Fibroblast of skin of right quadriceps (primary cell): ENCODE measurements around the gene CLEC16A.

ENCODE experiments used
- DNase-seq: peaks from one replicate; pipeline ENCODE4 v3.0.0-alpha.2; 2013

The CLEC16A gene

GRCh38 chr16:11165349-11165748 is 221.0 kb downstream of the CLEC16A start:
- no peak for DNase-seq

DNA sequence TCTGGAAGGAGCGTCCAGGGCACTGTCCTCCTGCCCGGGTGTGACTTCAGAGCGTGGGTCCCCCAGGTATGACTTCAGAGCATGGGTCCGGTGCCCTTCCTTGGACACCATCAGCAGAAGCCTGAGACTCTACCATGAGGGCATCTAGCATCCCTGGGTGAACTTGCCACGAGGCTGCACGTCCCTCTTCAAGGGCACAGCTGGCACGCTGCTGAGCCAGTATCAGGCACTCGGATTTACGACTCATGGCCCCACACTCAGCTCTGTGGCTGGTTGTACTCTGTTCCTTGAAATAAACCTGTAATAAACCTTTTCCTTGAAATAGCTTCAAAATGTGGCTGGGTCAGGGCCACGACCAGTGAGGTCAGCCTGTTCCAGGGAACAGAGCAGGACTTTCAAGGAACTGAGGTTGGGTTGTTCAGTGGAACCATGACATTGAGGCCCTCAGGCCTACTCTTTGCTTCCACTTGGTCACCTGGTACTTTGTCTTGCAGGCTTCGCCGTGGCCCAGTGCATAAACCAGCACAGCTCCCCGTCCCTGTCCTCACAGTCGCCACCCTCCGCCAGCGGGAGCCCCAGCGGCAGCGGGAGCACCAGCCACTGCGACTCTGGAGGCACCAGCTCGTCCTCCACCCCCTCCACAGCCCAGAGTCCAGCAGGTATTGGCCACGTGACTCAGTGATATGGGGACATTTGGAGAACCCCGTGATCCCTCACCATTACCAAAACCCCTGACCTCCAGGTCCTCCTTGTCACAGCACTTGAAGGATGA is 221.7 kb downstream of the CLEC16A start:
- DNase-seq = no peak

- no peak for DNase-seq
These were observed 223.2 kb downstream of the CLEC16A start for GRCh38 chr16:11167581-11167980.

DNA sequence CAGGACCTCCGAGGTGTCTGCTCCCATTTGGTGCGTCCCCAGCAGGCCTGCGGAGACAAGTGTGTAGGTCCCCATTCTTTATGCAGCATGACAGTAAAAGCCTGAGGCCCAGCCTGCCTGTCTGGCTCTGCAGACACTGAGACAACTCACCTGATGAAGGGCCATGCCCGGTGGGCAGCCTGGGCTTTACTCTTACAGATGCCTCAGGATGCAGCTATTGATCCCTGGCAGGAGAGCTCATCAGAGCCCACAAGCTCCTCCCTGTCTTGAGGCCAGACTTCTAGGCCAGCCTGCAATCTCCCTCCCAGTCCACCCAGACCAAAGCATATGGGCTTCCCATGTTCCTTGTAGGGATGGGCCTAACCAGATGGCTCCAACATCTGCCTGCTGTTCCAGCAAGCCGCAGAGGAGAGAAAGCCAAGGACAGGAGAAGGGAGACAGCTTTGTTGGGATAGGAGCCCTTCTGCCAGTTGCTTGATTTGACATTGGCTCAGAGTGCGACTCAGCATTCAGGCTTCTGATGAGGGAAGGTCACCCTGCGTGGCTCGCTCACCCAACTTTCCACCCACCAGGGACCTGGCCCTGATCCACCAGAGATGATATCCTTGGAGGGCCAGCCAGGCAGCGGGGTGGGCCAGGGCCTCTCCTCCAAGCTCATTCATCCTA is 224.2 kb downstream of the CLEC16A start:
- no peak for DNase-seq

DNA sequence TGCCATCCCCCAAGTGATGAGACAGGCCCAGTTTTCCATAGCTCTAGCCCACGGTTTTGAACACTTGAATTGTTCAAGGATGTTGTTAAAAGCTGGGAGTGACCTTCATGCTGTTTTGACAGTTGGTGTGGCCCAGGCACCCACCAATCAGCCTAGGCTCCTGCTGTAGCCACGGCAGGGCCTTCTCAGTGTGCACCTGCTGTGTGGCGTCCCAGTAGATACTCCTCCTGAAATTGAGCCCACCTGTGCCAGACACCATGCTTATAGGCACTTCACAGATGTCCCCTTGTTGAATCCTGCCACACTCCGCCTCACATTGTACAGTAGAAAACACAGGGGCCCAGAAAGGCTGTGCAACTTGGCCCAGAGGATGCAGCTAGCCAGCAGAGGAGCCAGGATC is 225.3 kb downstream of the CLEC16A start:
- DNase-seq = no peak

DNA sequence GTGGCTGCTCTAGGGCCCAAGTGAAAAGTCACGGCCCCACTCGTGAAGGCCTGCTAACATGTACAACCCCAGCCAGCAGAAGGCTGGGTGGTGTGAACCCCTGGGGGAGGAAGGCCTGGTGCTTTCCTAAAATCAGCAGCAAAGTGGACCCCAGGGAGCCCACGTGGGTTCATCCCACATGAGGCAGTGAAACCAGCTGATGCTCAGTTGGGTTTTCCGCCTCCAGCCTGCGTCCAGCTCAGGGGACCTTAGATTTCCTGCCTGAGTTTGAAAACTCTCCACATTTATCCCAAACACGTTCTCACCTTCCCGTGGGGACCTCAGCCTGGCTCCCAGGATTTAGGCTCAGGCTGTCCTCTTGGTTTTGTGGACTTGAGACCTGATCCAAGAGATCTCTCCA is 225.8 kb downstream of the CLEC16A start:
- no peak for DNase-seq

- no peak for DNase-seq
These were observed 226.5 kb downstream of the CLEC16A start for GRCh38 chr16:11170696-11171447.

- no peak for DNase-seq
These were observed 227.0 kb downstream of the CLEC16A start for GRCh38 chr16:11171448-11171709.

DNA sequence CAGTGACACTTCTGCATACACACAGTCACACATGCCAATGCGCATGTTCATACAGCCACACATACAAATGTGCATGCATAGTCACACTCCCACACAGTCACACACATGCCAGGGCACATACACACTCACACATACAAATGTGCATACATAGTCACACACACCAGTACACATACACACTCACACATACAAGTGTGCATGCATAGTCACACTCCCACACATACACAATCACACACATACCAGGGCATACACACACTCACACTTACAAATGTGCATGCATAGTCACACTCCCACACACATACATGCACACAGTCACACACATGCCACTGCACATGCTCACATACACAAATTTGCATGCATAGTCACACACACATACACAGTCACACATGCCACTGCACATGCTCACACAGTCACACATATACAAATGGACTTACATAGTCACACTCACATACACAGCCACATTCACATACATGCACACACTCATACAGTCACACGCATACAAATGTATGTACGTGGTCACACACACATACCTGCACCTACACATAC is 227.5 kb downstream of the CLEC16A start:
- DNase-seq = no peak

GRCh38 chr16:11173426-11173825 is 229.1 kb downstream of the CLEC16A start:
- no peak for DNase-seq

- no peak for DNase-seq
These were observed 229.8 kb downstream of the CLEC16A start for GRCh38 chr16:11174141-11174540.

DNA sequence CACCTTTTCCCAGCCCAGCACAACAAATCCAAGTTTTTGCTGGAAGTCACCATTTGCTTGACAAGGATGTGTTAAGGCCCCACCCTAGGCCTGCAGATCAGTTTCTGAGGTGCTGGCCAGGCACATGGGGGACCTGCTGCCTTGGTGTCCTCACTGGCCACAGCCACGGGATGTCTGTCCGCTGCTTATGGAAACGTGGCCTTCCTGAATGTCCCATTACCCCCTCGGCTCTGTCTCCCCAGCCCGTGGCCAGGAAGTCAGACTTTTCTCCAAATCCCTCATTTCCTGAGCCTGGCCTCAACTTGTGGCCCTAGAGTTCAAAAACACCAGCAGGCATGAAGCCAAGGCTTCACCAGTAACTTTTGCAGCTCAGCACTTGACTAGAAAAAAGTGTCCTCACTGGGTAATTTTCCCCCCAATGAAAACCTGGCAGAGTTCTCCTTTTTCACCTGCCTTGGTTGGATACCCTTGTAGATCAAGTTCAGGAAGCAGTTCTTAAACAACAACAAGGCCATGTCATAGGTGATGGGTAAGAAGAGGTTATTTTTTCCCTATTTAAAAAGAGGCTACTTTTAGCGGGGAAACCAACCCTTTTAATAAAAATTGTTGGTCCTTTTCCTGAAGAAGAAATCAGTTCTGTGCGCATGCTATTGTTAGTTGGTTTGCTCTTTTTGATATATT is 230.9 kb downstream of the CLEC16A start:
- no peak for DNase-seq

DNA sequence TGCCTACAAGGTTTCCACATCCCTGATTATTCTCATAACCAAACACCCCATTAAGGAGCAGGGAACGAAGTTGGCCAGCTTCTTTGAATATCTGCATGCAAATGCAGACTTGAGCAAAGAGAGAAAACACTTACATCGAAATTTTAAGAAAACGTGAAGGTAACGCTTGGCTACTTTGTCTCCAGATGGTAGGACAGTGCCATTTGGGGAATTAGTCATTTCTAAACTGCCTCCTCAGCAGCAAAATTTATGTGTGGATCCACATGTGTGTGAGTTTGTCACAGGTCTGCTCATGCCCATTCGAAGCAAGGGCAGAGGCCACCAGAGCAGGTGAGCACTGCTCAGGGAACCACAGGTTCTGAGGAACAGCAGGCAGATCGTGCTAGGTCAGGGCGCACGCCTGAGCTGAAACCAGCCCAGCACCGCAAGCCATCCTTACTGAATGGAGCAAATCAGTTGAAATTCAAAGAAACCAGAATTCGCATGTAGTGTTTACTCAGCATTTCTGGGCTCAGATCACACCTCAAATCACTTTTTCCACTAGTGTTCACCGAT is 231.5 kb downstream of the CLEC16A start:
- DNase-seq = no peak

GRCh38 chr16:11177578-11178160 is 233.3 kb downstream of the CLEC16A start:
- no peak for DNase-seq

DNA sequence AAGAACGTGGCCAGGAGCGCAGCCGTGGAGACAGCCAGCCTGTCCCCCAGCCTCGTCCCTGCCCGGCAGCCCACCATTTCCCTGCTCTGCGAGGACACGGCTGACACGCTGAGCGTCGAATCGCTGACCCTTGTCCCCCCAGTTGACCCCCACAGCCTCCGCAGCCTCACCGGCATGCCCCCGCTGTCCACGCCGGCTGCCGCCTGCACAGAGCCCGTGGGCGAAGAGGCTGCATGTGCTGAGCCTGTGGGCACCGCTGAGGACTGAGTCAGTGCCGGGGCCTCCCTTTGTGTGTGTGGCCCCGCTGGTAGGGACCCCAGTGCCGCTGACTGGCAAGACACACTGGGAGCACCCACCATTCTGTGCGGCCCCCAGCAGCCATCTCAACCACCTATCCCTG is 234.1 kb downstream of the CLEC16A start:
- no peak for DNase-seq

DNA sequence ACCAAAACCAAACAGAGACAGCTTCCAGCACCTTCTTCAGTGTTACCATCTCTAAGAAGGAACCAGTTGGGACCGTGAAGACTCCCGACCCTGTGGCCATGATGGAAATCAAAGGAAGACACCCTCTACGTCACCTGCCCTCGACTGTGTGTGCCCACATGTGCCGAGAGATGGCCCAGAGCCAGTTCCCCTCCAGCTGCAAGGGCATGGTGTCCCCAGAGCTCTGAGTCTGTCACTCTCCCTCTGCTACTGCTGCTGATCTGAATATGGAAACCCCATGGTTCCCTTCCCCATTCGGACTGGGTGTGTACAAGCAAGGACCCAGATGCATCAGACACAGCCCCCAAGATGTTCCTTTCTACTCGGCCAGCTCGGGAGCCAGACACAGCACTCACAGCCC is 235.2 kb downstream of the CLEC16A start:
- DNase-seq = no peak

DNA sequence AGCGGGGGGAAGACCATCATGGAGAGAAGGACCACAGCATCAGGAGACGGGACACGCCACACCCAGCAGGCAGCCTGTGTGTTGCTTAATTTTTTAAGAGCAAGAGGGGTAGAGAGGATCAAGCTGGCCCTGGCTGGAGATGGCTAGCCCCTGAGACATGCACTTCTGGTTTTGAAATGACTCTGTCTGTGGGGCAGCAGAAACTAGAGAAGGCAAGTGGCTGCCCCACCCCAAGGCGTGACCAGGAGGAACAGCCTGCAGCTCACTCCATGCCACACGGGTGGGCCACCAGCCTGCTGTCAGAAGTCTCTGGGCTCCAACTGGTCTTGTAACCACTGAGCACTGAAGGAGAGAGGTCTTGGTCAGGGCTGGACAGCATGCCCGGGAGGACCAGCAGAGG is 236.1 kb downstream of the CLEC16A start:
- no peak for DNase-seq

GRCh38 chr16:11181242-11181898 is 237.0 kb downstream of the CLEC16A start:
- no peak for DNase-seq

DNA sequence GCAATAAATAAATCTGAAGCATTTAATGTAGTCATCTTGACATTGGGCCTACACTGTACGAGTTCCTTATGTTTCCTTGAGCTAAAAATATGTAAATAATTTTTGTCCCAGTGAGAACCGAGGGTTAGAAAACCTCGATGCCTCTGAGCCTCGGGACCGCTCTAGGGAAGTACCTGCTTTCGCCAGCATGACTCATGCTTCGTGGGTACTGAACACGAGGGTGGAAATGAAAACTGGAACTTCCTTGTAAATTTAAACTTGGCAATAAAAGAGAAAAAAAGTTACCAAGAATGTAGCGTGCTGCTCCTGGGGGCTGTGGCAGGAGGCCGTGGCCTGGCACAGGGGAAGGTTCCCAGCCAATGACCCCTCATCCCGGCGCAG is 237.5 kb downstream of the CLEC16A start:
- peak; percentile 30 for DNase-seq

GRCh38 chr16:11182411-11182810 is 238.0 kb downstream of the CLEC16A start:
- no peak for DNase-seq

GRCh38 chr16:11183035-11183812 is 238.9 kb downstream of the CLEC16A start:
- no peak for DNase-seq
